Cerebellar cortex (tissue), 1 donor: ENCODE measurements around the gene DAPK2.

Source experiments
- DNase-seq: peaks from one replicate; pipeline ENCODE4 v3.0.0-alpha.2; 2015; ENCODE audit warnings: low spot score

DAPK2 gene

DNA sequence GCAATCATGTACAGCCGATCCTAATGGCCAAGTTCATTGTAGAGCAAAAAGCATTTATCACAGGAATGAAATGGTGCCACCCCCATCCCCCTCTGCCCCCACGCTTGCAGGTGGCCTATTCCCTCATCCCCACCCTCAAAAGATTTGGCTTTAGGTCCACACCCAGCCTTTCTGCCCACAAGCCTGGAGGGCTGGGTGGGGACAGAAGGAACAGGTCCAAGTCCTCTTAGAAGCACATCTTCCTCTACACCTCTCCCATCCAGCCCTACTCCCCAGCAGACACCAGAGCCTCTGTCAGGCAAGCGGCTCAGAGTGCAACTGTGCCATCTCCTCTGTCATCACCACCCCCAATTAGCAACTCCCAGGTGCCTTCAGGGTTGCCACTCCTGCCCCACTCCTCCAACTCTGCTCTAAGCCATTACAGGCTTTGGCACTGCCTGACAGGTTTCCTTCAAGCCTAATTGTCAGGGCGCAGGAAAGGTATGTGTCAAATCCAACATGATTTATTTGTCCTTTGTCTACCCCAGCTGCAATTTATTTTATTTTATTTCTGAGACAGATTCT lies 49.4 kb downstream of the DAPK2 start:
- no peak for DNase-seq

DNA sequence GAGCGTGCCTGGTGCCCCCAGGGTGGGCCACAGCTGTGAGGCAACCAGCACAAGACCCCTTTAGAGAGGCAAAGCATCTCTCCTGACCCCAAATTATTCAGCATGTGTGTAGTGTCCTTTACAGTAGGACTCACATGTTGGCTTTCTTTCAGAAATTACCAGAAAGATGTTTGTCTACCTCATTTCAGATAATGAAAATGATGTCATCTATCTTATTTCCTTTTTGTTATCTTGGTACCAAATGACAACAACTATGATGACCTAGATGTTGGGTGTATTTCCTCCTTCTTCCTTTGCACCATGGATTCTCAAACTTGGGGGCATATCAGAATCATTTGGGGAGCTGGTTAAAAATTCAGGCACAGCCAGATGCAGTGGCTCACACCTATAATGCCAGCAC lies 50.5 kb downstream of the DAPK2 start:
- no peak for DNase-seq

DNA sequence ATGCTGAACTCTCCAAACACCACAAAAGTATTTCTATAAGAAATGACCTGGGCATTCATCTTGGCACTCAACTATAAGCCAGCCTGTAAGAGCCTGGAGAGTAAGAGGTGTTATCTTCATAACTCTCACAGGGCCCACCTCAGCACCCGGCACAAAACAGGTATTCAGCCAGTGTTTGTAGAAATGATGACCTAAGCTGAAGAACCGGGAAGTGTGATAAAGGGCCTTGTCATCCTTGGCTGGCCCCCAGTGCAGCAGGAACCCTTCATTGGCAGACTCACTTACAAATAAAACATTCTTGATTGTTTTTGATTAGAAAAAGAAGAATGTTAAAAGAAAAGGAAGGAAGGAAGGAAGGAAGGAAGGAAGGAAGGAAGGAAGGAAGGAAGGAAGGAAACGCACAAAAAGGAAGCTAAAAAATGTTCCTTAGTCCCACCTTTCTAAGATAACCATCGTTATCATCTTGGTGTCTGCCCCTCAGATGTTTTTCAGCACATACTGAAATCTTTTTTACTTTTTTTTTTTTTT lies 52.1 kb downstream of the DAPK2 start:
- DNase-seq = no peak

DNA sequence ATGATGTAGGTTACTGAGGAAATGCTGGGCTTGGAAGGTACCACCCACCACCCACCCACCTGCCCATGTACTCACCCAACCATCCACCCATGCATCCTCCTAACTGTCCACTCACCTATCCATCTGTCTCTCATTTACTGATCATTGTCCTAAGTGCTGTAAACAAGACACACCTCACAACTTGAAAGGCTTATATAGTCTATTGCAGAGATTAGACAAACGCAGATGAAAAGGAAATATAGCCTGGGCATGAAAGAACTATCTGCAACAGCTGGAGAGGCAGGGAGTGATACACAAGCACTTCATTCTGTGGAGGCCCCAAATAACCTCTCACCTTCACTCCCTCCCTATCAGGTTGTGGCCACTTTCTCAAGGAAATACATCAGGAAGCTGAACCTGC lies 54.0 kb downstream of the DAPK2 start:
- DNase-seq = no peak

DNA sequence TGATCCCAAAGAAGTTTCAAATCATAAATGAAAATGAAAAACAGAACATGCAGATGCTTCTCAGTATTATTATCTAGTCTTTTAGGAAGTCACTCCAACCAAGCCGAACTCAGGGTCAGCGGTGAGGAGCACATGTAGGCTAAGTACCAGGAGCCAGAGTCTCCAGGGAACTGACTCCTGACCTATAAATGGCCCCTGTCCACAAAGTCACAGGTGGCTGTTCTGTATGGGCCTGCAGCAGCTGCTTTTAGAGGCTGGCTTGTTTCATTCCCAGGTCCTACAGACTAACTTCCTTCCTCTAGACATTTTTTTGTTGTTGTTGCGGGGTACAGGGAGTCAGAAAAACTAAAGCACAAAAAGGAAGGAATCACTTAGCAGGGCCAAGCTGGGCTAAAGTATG lies 54.6 kb downstream of the DAPK2 start:
- DNase-seq = no peak

DNA sequence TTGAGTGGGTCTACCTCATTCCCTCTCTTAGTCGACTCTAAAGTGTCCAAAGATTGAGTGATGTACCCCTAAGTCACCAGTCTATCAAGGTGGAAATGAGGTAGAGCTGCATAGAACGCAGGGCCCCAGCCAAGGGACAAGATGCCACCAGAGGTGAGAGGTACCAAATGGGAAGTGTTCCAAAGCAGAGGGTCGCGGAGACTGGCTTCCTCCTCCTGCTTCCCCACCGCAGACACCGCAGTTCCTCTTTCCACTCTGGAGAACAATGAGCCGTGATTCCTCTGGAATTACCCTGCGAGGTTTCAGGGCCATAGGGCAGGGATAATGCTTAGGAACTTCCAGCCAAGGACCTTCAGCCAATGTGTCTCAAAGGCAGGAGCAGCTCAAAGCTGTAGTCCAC lies 55.8 kb downstream of the DAPK2 start:
- no peak for DNase-seq

DNA sequence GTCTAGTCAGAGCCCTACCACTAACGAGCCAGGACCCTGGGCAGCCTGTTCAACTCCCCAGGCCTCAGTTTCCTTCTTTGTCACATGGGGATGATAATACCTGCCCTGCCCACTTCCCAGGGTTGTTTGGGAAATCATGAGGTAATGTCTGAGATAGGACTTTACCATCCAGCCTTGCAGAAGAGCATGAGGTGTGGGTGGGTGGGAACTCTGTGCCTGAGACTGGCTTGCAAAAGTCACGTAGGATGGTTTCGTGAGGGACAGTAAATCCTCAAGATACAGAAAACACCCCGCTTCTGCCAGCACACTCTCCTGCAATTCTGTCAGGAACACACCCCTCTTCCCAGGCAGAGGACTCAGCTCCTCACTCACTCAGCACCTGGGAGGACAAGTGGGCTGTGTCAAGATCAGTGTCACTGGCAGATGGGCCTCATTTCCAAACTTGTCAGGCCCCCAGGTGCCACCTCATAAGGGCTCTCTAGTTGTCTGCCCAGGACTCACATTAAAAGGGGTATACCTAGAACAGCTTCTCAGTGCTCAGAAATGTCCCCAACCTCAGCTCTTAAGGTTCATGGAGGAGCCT lies 58.4 kb downstream of the DAPK2 start:
- DNase-seq = no peak

DNA sequence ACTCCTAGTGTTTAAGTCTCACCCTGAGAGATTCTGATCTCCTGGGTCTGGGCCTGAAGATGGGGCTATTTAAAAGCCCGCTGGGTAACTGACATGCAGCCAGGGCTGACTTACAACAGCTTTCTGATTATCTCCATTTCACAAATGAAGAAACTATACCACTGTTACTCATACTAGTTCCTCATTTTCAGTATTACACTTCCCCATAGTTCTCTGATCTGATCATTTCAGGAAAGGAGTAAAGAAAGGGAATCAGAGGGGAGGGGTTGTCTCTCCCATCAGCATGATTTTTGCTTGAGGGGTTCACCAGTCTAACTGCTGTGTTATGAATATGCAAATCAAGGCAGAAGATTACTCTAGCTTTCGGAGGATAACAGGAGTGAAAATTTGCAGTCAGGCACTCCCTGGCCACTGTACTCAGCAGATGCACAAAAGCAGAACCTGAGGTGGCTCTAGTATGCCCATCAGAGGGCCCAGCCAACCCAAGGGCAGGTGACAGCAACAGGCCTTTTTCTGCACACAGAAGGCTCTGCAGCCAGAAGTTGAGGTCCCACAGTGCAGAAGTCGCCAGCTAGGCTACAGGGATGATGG lies 59.4 kb downstream of the DAPK2 start:
- no peak for DNase-seq

DNA sequence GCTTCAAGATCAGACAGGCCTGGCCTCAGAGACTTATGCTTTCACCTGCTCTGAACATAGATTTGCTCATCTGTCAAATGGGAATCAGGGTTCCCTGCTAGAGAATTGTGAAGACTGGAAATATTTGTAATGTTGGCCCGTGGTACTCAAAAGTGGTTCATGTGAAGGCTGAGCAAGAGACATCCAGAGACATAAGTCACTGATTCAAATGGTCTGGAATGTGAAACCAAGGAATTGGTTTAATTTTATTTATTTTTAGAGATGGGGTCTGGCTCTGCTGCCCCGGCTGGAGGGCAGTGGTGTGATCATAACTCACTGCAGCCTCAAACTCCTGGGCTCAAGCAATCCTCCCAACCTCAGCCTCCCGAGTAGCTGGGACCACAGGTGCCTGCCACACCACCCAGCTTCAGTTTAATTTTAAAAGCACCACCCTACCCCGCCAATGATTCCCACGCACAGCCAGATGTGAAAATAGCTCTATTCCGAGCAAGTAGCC lies 60.1 kb downstream of the DAPK2 start:
- no peak for DNase-seq

DNA sequence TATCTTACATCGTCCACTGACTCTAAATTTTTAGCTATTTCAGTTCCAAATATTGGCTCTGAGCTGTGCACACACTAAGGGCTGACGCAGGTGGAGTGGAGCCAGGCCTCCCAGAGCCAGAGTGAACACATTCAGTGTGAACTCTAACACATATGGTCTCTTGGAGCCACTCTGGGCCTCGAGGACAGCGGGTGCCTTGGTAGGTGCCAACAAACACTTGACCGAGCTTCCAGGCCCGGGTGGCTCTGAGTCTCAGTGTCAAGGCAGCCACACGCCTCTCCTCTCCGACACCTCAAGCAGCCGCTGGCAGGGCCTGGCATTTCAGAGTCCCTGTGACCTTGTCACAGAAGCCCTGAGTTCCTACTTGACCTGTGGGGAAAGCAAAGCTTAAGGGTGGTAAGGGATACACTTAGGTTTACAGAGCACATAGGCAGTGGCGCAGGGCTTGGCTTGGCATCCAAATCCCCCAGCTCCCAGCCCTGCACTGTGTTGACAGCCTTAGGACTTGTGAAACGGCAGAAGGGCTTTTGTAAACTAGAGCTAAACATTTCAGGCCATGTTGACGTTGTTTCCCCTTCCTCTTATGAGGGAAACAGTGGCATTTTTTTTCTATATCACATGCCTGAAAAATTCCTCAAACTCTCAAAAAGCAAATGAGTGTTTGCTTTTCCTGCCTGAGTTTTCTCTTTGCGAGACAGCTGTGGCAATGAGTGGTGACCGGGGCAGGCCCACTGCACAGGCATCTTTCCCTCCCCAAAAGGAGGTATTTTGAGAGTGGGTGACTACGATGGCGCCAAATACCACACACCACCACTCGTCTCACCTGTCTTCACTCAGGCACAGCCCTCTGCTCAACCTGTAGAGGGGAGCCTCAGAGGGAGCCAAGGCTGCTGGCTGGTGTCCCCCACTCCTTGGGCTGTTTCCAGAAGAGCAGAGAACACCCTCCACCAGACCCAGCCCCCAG lies 60.8 kb downstream of the DAPK2 start:
- peak; percentile 98 for DNase-seq

DNA sequence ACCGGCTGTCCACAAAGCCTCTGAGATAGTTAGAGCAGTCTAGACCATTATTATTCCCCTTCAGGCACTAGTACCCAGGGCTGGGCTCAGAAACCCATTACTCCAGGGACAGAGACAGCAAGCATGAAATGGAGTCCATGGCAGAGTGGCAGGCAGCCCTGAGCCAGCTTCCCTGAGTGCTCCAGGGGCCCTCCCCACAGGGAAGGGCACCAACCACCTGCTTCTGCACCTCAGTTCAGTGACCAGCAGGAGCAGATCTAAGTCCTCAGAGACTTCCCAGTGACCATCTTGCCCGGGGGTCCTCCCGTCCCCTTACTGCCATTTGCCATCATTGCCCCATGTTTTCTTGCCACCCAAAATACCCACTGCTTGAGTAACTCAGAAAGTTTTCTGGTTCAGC lies 62.0 kb downstream of the DAPK2 start:
- DNase-seq = no peak

DNA sequence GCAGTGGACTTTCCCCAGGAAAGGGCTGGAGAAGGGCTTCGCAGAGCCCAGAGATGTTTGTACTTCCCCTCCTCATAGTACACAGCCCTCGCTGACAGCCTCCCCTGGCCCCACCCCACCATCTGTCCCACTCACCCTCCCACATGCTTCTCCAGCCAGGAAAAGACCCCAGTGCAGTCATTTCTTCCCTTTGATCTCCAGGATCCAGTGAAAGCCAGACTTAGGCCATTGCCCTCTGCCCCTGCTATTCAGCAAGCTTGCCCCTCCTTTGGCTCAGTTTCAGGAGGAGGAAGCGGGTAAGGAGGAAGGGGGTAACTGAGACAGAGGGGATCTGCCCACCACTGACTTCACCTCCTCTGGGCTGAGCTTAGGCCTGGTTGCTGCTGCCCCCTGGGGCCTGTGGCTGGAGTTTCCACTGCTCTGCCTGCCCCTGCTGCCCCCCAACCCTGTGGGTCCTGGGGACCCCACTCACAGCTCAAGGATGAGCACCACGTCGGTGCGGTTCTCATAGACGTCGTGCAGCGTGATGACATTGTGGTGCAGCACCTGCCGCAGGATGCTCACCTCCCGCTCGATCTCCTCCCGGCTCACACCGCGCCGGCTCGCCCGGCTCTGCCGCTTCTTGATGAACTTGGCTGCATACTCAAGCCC lies 63.1 kb downstream of the DAPK2 start:
- DNase-seq = no peak

DNA sequence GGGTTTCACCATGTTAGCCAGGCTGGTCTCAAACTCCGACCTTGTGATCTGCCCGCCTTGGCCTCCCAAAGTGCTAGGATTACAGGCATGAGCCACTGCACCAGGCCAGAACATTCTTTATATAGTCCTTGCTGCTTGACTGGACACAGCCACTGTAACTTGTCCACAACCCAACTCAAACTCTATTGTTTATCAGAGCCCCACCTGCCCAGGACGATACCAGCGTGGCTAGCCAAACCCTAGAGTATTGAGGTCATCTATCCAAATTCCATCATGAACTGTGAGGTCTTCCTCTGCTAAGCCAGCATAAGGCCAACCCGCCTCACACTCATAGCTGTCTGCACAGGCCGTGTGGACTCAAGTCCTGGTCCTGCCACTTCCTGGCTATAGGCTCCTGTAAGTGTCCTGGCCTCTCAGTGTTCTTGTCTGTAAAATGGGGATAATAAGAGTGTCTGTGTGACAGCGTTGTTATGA lies 63.9 kb downstream of the DAPK2 start:
- no peak for DNase-seq

DNA sequence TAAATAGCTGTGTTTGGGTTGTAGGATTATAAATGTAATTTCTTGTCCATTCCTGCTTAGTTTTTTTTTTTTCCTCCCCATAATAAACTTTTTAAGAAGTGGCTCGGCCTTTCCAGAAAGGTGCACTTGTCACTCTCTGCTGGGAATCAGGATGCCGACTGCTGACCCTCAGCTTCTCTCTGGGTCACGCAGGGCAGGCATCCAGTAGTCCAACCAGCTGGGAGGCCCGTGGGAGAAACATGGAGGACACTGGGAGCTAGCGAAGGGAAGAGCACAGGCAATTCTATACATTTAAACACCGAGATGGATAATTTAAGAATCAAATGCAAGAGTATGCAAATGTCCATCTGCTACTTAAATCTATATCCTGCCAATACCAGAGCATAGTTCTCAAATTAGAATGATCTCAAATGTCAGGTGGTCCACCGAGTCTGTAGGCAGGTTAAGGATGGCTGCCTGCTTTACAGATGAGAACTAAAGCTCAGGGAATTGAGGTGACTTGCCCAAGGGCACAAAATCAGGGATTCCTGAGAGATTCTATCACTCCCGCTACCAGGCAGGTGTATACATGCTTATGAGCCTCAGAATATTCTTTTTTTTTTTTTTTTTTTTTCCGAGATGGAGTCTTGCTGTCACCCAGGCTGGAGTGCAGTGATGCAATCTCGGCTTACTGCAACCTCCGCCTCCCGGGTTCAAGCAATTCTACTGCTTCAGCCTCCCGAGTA lies 64.5 kb downstream of the DAPK2 start:
- no peak for DNase-seq

DNA sequence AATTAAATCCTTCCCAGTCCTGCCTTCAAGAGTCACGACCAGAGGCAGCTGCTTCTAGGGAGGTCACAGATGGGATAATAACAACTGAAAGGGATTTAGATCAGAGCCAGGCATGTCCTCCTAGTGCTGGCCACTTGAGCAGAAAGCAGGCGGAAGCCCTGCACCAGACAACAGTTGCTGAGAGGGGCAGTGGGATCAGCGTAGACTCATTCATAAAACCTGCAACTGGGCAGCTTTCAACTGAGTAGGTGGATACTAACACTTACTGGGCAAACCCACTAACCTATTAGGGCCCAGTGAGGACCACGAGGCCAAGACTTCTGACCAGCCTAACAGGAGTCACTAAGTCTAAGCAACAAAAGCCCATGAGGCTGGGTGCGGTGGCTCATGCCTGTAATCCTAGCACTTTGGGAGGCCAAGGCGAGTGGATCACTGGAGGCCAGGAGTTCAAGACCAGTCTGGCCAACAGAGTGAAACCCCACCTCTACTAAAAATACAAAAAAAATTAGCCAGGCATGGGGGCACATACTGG lies 67.0 kb downstream of the DAPK2 start:
- DNase-seq = peak; percentile 23

DNA sequence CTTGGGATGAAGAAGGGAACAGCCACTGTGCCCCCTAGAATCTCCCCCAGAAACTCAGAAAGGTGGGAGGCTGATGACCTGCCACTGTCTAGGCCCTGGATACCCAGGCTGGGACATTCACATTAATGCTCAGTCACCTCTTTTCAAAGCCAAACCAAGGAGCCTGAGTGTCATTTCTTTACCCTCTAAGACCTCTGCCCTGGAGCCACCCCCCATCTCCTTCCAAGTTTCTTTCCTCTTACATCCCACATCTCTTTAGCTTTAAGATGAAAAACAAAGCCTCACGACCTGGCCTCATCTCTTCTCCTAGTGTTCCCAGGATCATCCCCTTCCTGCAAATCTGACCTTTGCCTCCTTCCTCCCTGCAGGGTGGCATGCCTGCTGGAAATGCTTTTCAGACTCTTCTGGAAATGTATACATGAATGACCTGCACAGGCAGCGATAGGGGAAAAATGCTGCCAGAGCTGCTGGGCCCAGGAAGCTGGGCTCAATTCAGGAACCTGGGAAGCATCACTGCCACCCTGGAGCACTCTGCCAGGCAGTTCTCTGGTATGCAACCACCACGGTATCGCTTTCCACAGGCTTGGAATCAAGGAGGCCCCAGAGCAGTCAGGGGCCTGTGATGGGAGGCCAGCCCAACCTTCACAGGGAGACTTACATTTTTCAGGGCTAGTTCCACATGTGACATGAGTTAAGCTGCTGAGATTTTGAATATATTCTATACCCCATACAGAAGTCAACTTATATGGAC lies 67.6 kb downstream of the DAPK2 start:
- DNase-seq = peak; percentile 41

DNA sequence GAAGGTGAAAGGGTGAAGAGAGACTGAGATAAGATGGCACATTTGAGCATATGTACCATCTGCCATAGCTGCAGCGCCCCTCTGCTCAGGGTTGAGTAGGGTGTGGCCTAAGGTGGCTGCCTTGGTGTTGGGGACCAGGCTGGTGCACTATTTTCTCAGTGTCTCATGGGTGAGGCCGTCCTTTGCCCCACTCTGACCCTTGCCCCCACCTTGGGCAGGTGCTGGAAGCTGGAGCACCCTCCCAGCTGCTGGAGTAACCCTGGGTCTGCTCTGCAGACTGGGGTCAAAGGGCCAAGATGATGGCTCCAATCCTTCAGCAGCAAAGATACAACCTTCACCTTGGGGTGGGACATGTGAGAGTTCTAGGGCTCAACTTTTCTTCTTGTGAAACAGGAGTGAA lies 69.2 kb downstream of the DAPK2 start:
- DNase-seq = no peak

DNA sequence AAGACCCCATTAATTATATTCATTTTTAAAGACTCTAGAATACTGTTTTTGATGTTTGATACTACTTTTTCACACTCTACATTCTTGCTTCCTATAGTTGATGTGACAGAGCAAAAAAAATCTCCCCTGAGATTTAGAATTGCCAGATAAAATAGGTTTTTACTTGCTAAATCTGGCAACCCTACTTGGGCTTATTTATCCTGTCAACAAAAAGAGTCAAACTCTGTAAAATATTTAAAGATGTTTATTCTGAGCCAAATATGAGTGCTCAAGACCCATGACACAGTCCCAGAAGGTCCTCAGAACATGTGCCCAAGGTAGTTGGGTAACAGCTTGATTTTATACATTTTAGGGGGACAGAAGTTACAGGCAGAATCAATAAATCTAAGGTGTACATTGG lies 72.3 kb downstream of the DAPK2 start:
- DNase-seq = no peak

DNA sequence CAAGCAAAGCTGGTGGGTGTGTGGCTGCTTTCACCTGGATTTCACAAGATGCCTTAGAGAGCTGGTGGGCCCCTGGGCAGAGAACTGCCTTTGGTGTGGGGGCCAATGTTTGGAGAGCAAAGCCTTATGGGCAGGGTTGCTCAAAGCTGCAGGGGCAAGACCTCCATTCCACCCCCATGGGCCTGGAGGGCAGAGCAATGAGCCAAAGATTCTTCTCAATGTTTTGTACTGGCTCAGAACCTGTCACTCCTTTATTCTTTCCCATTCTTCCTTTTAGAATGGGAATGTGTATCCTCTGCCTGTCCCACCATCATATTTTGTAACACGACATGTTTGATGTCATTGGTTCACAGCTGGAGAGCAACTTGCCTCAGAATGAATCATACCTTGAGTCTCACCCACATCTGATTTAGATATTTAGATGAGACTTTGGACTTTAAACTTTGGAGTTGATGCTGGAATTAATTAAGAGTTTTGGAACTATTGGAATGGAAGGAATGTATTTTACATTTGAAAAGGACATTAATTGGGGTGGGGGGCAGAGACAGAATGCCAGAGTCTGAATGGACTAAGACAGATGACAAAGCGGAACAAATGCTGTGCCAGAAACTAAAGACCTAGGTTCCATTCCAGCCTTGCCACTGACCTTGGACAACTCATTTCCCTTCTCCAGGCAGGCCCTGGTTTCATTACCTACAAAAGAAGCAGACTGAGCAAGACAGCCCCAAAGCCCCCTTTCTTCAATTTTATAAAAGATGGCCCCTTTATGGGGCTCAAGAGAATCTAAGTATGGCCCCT lies 72.9 kb downstream of the DAPK2 start:
- DNase-seq = no peak
